ENCODE measurements around the gene KLRK1.
"Not testable (repeated sequence)": the region's sequence is repeated elsewhere in the genome, so short reads cannot be mapped to it uniquely, and the experiment has no call there.

- TF ChIP-seq CTCF (IDR thresholded peaks at IDR 0.05); REST (IDR thresholded peaks at IDR 0.05; ENCODE audit: insufficient read depth in 1 of 2, low read depth in 2 of 2, low read length in 1 of 2); POLR2AphosphoS5 (IDR thresholded peaks at IDR 0.05; ENCODE audit: low read depth, low read length); SIN3A (IDR thresholded peaks at IDR 0.05; ENCODE audit: borderline replicate concordance, insufficient read depth, low read depth, low read length); TCF7L2 (IDR thresholded peaks at IDR 0.05; ENCODE audit: low read depth, low read length): not testable (repeated sequence)
These were observed 53.6 kb downstream of the KLRK1 start for GRCh38 chr12:10336196-10336595.
